ENCODE results near the gene PRAC2. TPM values are rescaled to one million over a fixed set of nuclear protein-coding genes. Genes with fewer than 3 reads are reported as not detected.

PRAC2 gene
- total RNA-seq, 1 donor from 2014 or later: not detected

- no peak for TF ChIP-seq CTCF (conservative IDR thresholded peaks at IDR 0.05; ENCODE audit: low read depth, low read length)
- no peak overlapping the region for H3K4me3 ChIP-seq (ENCODE audit: low read depth, low read length)
- DNase-seq (ENCODE audit: low read depth): no peak
Measured at GRCh38 chr17:48738803-48739526, 16.0 kb downstream of the PRAC2 start.

GRCh38 chr17:48740537-48740936, 17.6 kb downstream of the PRAC2 start:
- DNase-seq (ENCODE audit: low read depth): no peak
- TF ChIP-seq CTCF (conservative IDR thresholded peaks at IDR 0.05; ENCODE audit: low read depth, low read length): no peak
- no peak overlapping the region for H3K4me3 ChIP-seq (ENCODE audit: low read depth, low read length)

- H3K4me3 ChIP-seq (ENCODE audit: low read depth, low read length): no peak overlapping the region
- no peak for DNase-seq (ENCODE audit: low read depth)
- TF ChIP-seq CTCF (conservative IDR thresholded peaks at IDR 0.05; ENCODE audit: low read depth, low read length): no peak
Measured at GRCh38 chr17:48745381-48746275, 22.6 kb downstream of the PRAC2 start.

- TF ChIP-seq CTCF (conservative IDR thresholded peaks at IDR 0.05; ENCODE audit: low read depth, low read length): no peak
- no peak overlapping the region for H3K4me3 ChIP-seq (ENCODE audit: low read depth, low read length)
- DNase-seq (ENCODE audit: low read depth): no peak
Measured at GRCh38 chr17:48746916-48747444, 24.0 kb downstream of the PRAC2 start.

- no peak for DNase-seq (ENCODE audit: low read depth)
Measured at GRCh38 chr17:48747445-48748363, 24.7 kb downstream of the PRAC2 start.

More at GRCh38 chr17:48747445-48748363, 24.7 kb downstream of the PRAC2 start:
- H3K4me3 ChIP-seq (ENCODE audit: low read depth, low read length): no peak overlapping the region
- TF ChIP-seq CTCF (conservative IDR thresholded peaks at IDR 0.05; ENCODE audit: low read depth, low read length): no peak

Data from epithelial cell of proximal tubule (primary cell).